8988T (cell line): Measurements from ENCODE around the gene AK3.

Experiments
- DNase-seq: peaks from one replicate; pipeline ENCODE4 v3.0.0; 2011

The AK3 gene

DNA sequence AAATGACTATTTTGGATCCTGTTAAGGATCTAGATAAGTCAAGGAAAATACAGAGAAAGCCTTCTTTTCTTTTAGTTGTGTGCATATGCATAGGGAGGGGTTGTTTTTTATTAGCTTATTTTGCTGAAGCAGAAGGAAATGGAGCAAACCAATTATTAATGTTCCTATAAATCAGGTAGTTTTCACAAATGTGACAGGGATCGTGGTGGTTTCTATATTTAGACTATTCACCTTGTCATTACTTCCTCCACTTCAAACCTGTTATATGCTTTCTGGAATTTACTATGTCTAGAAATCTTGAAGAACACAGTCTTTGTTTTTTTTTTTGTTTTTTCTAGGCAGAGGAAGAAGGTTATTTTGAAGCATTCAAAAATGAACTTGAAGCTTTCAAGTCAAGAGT is 39.5 kb downstream of the AK3 start:
- DNase-seq, result no peak

DNA sequence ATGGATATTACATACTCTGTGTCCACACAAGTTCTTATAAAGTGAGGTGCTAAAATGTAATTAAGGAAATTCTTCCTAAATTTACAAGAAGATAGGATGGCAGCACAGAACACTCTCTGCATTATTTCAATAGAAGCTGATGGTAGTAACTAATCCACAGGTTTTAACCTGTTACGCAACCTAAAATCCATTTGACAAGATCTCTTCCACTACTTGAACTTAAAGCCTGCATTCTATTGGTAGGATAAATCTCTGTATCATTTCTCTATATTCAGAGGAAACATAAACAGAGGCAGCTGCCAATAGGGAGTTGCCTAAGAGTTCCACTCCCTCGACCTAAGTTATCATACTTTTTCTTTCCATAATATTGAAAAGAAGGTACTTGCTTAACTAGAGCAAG is 40.1 kb downstream of the AK3 start:
- DNase-seq, result no peak

DNA sequence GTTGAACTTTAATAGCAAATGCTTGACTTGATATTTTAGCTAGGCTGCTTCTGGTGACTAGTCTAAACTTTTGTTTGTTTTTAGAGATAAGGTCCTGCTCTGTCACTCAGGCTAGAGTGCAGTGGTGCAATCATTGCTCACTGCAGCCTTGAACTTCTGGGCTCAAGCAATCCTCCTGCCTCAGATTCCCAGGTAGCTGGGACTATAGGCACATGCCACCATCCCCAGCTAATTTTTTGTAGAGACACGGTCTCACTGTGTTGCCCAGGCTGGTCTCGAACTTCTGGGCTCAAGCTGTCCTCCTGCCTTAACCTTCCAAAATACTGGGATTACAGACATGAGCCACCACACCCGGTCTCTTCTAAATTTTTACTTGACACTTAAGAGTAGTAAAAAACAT is 40.9 kb downstream of the AK3 start:
- DNase-seq, result no peak

DNA sequence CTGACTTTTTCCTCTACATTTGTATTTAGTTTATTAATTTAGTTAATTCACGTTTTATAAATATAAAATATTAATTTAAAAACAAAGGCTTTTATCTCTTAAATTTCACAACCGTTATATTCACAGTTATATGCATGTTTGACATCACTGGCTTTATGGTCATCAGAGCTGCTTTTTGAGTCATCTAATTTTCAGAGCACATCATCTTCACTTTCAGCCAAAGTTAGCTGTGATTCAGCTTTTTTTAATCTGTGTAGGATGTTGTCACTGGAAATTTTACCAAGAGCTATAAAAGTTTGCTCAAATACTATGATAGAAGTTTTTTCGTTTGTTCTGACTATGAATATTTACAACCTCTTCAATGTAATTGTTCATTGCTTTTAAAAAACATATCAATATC is 49.2 kb downstream of the AK3 start:
- DNase-seq, result no peak

DNA sequence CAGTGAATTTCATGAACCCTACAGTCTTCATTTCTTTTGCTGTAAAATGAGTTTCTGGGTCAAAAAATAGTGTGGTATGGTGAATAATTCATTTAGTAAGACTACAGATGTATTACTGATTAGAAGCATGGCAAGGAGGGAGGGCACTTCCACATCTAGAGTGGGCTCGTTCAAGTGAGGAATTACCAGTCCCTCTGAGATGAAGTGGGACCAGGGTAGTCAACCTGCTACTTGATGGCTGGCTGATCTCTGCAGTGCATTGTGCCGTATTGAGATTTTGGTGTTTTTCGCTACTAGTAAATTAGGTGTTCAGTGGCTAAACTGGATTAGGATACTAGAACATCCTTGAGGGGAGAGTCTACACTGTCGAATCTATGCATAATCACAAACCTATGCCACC is 50.9 kb downstream of the AK3 start:
- no peak for DNase-seq

DNA sequence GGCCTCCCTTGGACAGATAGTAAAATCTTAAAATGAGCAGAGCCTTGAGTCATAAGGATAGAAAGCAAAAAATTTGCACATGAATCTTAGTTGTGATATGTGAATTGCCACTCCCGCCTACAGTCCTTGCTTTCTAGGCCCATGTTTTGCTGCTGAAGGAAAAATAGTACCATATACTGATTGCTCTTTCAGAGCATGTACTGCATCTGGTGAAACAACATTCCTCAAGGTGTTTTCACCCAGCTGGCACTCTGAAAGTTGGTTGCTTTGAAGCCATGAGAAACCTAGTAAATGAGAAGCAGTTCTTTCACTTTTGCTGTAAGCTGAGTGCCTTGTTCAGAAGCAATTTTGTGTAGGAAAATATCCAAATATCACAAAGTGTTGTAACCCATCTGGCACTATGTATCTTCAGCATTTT is 51.3 kb downstream of the AK3 start:
- no peak for DNase-seq

DNA sequence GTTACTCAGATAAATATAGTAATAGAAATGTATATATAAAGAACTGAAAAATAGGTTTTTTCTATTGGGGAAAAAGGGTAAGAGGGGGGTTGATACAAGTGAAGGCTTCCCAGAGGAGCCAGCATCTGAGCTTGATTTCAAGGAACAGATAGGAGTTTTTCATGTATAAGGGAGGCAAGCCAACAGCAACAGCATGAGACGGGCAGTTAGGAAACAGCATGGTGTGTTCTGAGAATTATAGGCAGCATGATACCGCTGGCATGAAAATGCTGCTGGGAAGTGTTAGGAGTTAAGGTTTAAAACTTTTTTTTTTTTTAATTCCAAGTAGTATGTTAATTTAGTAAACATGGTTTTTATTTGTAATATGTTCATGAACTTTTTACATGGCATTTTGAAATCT is 52.0 kb downstream of the AK3 start:
- DNase-seq, result no peak

DNA sequence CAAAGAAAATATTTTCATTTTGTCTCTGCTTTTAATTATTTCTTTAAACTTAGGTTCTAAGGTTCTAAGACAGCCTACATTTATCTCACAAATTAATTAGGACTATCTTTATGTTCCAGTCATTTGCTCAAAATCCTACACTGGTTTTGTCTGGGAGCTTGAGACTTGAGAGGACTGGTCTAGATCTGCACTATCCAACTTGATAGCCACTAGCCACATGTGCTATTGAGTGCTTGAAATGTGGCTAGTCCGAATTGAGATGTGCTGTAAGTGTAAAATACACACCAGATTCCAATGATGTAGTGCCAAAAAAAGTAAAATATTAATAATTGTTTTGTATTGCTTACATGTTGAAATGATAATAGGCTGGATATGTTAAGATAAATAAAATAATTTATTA is 54.4 kb downstream of the AK3 start:
- DNase-seq, result no peak

DNA sequence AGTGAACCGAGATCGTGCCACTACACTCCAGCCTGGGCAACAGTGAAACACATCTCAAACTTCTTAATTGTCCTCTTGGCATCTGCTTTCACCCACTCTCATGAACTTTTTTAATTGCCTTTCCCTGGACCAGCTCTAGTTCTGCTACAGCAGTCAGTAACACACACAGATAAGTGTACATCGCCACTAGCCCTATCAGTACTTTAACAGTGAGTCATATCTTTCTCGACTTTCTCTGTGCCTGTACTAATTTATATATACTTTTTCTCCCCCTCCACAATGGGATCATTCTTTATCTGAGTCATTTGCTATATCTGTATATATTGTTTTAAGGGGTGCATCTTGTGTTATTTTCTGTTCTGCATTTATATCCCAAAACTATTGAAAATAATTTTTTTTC is 54.9 kb downstream of the AK3 start:
- DNase-seq, result no peak

DNA sequence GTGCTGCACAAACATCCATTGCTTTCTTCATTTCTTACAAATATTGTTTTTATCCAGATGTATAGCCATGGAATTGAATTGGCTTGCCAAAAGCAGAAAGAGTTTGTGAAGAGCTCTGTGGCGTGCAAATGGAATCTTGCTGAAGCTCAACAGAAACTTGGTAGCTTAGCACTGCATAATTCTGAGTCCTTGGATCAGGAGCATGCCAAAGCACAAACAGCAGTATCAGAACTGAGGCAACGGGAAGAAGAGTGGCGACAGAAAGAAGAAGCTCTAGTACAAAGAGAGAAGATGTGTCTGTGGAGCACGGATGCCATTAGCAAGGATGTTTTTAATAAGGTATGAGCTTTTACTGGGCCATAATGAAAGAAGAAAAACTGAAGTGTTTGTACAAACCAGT is 56.2 kb downstream of the AK3 start:
- no peak for DNase-seq

DNA sequence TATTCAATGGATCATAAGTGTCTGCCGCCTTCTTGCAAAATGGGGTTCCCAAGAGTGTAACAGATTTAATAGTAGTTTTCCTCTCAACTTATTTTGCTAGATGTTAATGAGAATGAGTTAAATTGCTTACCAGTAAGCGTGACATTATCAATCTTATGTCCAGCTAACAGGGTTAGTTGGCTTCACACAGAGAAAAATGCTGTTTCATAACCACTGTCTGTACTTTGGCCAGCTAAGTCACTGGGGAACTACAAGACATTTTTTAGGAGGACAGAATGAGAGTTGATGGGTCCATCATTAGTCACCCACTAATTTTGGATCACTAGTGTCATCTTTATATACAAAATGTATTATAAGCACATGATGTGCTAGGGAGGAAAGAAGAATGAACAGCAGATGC is 60.3 kb downstream of the AK3 start:
- DNase-seq, result no peak

DNA sequence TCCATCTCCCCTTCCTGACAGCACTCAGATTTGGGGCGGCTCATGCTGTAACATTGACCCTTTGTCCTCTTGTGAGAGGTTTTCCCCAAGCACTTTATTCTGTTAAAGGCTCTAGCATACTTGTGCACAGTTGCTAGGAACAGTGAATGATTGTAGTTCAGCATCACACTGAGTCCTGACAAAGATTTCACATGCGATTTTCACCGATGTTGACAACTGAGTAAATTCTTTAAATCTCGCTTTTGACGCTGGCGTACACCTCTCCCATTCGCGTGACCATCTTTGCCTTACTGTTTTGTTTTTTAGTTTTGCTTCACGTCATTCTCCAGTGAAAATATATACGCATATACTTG is 60.9 kb downstream of the AK3 start:
- DNase-seq, result no peak

DNA sequence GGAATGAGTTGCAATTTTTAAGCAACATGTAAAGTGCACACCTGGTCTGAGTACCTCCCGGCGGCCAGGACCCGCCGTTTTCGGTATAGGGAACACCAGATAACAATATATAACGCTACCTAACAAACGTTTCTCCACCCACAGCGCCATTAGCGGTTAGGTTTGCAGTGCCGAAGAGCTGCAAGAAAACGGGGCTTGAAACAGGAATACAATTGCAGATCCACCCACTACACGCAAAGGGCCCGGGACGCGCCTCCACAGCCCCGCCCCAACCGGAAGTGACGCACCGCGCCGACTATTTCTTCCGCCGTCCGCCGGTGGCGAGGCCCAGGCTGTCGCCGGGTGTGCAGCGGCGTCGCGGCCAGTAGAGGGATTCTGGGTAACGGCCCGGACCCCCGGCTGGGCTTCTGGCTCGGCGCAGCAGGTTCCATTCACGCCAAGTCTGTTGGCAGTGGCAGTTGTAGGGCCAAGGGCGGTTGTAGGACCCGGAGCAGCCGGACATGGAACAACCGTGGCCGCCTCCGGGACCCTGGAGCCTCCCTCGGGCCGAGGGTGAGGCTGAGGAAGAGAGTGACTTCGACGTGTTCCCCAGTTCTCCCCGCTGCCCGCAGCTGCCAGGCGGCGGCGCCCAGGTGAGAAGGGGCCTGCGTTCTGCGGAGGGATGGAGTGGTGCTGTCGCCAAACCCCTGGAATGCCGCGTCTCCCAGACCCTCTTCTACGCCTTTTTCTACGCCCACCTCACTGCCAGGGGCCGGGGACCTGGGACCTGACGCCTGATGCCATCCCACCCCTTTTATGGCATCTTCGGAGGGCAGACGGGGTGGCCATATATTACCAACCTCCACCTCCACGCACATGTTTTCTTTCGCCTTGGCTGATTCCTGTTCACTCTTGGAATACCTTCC is 61.5 kb downstream of the AK3 start, which contains the start of gene CDC37L1:
Gene CDC37L1, plus strand, starts transcription at position 302 of the 905 bp plus-strand sequence. Its CDS starts 199 bp downstream, at position 501.
- DNase-seq, result peak; percentile 34

DNA sequence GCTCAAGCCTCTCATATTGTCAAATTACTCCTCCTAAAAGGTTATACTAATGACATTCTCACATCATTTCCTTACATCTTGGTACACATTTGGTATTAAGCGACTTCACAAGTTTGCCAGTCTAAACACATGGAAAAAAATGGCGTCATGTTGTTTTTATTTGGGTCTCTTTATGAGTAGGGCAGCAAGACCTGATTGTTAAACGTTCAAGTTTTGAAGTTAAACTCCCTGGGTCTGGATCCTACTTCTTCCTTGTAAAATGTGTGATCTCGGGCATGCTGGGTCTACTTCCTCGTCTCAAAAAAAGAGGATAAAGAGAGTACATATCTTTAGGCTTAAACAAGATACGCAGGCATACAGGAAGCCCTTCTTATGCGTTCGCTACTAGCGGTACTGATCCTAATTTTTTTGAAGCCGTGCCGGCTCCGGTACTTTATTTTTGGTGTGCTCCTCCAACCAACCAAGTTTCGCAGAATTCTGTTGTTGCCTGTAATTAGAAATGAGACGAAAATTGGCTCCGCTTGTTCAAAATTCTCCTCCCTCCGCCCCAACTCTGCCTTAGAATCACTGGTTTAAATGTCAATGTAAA is 62.2 kb downstream of the AK3 start:
- DNase-seq, result no peak

DNA sequence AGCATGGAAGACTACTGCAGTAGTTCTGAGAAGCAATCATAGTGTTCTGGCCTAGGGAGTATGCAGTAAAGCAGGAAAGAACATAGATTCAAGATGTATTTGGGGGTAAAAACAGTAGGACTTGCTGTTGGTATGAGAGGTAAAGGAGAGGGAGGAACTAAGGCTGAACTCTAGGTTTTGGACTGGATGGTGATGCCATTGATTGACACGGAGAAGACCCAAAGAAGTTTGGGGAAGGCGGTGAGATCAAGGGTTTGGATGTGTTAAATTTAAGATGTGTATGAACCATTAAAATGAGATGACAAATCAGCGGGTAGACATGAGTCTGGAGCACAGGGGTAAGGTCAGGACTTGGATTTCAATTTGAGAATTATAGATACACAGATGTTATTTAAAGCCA is 63.6 kb downstream of the AK3 start:
- DNase-seq, result no peak

DNA sequence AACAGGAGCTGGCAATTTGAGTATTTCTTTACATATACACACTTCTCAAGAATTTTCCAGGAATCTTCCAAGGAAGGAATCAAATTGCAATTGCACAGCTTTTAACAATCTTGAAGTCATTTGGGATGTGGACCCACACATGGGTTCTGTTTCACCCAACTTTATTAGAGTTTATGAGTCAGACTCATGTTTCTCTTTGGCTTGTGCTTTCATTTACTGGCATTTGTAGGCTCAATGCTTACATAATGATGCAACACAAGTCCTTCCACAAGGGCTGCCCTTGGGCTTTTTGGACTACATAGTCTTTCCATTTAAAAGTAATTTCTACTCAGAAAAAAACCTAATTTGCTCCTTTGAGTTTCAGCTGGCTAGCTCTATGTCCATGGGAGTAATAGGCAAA is 66.2 kb downstream of the AK3 start:
- DNase-seq, result no peak

DNA sequence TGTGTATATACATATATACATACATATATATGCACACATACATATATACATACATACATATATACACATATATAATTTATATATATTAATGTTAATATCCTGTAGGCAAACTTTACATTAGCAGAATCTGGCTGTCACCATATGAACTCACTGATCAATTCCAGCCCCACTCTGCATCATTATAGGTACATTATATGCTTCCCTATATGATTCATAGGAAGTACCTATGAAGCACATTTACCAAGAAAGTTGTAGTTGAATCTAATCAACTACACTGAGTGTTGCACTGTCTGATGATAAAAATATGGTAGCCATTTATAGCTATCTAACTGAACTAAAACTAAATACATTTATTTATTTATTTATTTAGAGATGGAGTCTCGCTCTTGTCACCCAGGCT is 69.3 kb downstream of the AK3 start:
- no peak for DNase-seq

DNA sequence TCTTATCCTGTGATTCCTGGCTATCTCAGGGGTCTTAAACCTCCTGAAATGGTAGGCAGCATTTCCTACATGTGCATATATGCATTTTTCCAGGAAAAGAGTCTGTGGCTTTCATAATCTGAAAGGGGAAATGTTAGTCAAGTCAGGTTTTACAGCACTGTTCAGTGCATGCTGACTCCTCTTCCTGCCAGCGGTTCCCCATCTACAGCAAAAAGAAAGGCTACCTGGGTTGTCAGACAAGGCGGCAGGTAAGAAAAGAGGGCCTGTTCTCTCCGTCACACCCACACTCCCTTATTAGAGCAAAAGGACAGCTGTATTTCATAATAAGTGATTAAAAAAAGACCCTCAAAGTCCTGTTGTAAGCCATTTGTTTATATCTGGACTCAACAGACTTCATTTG is 70.4 kb downstream of the AK3 start:
- DNase-seq, result no peak

DNA sequence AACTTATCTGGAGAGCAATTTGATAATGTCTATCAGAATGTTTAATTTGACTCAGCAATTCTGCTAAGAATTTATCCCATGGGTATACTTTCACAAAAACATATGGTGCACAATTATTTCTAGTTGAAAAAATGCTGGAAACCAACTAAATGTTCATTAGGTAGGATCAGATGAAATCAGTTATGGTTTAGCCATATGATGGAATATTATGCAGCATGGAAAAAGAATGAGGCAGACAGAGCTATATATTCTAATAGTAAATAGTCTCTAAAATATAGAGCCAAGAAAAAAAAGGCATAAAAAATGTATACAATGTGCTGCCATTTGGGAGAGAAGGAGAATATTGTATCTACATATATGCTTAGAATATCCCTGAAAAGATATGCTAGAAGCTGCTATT is 71.1 kb downstream of the AK3 start:
- DNase-seq, result no peak

DNA sequence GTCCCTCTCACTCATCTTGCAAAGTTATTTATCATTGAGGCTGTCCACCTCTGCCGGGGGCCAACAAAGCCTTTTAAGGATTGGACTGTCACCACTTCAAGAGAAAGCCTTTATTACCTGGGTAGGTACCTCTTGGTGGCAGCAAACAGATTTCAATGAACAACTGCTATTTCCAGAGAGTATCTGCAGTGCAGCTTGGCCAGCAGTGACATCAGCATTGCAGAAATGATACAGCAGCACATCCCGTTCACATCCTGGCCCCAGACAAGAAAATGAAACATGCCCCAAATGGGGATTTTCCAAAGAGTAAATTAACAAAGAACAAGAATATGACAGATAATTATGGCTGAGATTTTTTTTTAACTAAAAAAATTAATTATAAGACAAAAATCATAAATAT is 72.4 kb downstream of the AK3 start:
- no peak for DNase-seq

DNA sequence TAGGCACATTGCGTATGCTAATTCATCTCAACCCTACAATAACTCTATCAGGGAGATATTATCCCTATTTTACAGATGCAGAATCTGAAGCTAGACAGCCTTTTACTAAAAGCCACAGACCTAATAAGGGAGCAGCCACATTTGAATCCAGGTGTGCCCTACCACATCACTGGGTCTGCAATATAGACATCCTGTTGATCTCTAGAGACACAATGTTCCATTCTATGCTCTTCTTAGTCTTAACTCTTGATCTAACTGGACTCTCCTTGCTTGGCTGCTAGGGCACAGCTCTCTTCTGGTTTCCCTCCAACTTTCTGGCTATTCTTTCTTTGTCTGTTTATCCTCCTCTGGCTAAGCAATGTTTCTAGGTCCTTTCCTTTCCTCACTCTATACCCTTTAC is 73.3 kb downstream of the AK3 start:
- no peak for DNase-seq

DNA sequence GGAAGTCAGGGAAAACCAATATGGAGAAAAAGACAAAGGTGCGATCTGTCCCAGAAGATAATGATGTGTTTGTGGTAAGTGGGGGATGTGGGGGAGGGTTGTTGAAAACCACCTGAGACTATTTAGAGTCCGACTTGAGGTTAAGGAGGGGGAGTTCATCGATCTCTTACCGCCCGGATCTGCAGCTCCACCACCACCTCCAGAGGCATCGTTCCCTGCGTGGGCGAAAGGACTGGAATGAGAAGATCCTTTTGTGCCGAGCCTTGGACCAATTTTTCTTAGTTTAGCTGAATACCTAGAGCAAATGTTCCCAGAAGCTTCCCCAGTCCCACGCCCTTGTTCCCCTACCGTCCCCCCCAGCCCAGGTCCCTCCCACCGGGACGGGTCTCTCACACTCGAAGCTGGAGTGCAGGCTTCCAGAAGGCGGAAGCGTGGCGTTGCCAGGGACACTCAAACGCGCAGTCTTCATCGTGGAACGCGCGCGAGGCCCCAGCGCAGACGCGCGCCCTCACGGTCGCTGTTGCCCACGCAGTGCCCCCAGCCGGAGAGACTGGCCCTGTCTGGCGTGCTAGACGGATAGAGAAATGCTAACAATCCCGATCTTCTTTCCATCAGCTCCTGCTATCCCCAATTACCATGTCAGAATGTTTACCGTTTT is 74.8 kb downstream of the AK3 start, which contains the start of gene SPATA6L:
Gene SPATA6L, minus strand, starts transcription at position 439 of the 658 bp plus-strand sequence. Its CDS starts 230 bp downstream, at position 209.
- DNase-seq, result peak; percentile 21

DNA sequence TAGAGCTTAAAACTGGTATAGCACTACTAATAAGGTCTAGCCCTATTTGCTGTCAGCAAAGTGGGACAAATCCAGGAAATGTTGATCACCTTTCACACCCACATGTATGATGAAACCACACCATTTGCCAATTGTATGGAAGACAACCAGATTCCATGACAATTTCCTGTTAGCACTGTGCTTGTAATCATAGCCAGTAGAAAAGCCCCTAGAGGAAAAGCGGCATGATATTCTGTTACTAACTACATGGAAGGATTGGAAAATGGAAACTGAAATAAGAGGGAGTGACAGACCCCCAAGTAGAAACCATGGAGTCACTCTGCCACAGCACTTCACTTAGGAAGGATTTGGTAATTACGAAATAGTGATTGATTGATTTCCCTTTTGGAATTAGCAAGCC is 75.6 kb downstream of the AK3 start:
- DNase-seq, result no peak

DNA sequence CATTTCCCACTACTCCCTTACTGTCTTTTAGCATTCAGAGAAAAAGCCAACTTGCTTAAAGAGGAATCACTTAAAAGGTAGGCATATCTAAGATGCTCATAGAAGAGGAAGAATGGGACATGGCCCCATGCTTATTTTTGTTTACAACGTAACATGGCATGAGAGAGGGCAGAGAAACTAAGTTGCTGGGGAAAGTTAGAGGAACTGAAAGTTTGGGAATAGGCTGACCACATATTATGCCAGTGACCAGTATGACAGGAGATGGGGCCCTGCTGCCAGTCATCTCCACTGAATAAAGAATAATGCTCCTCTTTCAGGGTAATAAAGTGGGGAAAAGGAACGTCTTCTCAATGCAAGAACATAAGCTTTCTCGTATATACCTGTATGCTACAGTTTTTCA is 77.0 kb downstream of the AK3 start:
- no peak for DNase-seq
